ENCODE results near the gene KTN1.

Gene KTN1

DNA sequence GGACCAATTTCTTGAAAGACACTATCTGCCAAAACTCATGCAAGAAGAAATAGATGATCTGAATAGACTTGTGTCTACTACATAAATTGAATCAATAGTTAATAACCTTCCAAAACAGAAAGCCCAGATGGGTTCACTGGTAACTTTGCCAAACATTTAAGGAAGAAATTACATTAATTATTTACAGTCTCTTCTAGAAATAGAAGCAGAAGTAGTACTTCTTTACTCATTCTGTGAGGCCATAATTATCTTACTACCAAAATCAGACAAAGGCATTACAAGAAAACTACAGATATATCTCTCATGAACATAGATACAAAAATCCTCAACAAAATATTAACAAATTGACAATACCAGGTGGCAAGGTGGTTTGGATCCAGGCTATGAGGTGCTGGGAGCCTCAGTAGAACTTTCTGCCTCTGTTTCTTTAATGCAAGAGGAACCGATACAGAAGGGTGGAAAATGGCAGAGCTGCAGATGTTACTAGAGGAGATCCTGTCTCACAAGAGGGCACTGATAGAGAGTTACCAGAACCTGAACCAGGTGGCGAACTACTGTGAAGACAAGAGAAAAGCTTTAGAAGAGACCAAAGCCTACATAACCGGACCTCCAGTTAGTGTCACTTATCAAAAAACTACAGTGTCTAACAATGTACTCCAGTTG, 33.7 kb upstream of the KTN1 start:
- H3K27ac ChIP-seq (replicated peaks), result no peak overlapping the region
- H3K4me3 ChIP-seq (replicated peaks; ENCODE audit: insufficient read depth, low read length), result no peak overlapping the region
- TF ChIP-seq, protein P1, sequence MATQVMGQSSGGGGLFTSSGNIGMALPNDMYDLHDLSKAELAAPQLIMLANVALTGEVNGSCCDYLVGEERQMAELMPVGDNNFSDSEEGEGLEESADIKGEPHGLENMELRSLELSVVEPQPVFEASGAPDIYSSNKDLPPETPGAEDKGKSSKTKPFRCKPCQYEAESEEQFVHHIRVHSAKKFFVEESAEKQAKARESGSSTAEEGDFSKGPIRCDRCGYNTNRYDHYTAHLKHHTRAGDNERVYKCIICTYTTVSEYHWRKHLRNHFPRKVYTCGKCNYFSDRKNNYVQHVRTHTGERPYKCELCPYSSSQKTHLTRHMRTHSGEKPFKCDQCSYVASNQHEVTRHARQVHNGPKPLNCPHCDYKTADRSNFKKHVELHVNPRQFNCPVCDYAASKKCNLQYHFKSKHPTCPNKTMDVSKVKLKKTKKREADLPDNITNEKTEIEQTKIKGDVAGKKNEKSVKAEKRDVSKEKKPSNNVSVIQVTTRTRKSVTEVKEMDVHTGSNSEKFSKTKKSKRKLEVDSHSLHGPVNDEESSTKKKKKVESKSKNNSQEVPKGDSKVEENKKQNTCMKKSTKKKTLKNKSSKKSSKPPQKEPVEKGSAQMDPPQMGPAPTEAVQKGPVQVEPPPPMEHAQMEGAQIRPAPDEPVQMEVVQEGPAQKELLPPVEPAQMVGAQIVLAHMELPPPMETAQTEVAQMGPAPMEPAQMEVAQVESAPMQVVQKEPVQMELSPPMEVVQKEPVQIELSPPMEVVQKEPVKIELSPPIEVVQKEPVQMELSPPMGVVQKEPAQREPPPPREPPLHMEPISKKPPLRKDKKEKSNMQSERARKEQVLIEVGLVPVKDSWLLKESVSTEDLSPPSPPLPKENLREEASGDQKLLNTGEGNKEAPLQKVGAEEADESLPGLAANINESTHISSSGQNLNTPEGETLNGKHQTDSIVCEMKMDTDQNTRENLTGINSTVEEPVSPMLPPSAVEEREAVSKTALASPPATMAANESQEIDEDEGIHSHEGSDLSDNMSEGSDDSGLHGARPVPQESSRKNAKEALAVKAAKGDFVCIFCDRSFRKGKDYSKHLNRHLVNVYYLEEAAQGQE (IDR thresholded peaks at IDR 0.05; ENCODE audit: insufficient replicate concordance, low read depth), result no peak
- TF ChIP-seq SPI1 (IDR thresholded peaks at IDR 0.05; ENCODE audit: borderline replicate concordance, low read depth) (no peak), GABPA (IDR thresholded peaks at IDR 0.05; ENCODE audit: low read depth) (no peak), POLR2AphosphoS5 (IDR thresholded peaks at IDR 0.05; ENCODE audit: low read depth) (no peak)
- TF ChIP-seq, protein P2, sequence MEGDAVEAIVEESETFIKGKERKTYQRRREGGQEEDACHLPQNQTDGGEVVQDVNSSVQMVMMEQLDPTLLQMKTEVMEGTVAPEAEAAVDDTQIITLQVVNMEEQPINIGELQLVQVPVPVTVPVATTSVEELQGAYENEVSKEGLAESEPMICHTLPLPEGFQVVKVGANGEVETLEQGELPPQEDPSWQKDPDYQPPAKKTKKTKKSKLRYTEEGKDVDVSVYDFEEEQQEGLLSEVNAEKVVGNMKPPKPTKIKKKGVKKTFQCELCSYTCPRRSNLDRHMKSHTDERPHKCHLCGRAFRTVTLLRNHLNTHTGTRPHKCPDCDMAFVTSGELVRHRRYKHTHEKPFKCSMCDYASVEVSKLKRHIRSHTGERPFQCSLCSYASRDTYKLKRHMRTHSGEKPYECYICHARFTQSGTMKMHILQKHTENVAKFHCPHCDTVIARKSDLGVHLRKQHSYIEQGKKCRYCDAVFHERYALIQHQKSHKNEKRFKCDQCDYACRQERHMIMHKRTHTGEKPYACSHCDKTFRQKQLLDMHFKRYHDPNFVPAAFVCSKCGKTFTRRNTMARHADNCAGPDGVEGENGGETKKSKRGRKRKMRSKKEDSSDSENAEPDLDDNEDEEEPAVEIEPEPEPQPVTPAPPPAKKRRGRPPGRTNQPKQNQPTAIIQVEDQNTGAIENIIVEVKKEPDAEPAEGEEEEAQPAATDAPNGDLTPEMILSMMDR (IDR thresholded peaks at IDR 0.05; ENCODE audit: insufficient read depth, low read length), result no peak
- no peak for DNase-seq (ENCODE audit: low read depth in 1 of 2, low spot score in 1 of 2)
- H3K27me3 ChIP-seq (ENCODE audit: insufficient read depth, poor library complexity, severe bottlenecking), result no peaks in the 10 kb centered on the region

DNA sequence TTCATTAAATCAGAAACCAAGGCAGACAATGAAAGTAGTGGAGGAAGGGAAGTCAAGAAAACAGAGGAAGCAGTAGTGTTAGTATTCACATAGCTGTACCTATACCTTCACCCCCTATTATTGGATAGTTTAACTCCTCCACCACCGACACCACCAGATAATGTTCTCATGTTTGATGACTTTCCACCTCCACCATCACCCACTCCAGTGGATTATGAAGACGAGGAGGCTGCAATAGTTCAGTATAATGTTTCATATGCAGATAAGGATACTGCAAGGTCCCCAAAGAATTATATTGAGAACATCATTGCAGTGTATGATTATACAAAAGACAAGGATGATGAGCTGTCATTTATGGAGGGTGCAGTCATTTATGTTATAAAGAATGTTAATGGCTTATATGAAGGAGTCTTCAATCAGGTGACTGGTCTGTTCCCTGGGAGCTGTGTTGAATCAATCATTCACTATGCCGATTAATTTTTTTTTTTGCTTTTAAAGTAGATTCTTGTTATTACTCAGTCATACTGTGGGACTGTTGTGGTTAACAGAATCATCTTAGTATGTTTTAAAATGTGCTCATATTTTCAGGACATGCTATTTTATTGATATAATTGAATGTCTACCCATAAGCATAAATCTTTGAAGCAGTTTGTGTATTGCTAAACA, 32.2 kb upstream of the KTN1 start:
- Histone ChIP-seq H3K27ac (replicated peaks) (no peak overlapping the region), H3K27me3 (ENCODE audit: insufficient read depth, poor library complexity, severe bottlenecking) (no peaks in the 10 kb centered on the region), H3K4me3 (replicated peaks; ENCODE audit: insufficient read depth, low read length) (no peak overlapping the region)
- no peak for TF ChIP-seq POLR2AphosphoS5 (IDR thresholded peaks at IDR 0.05; ENCODE audit: low read depth)
- TF ChIP-seq SPI1 (IDR thresholded peaks at IDR 0.05; ENCODE audit: borderline replicate concordance, low read depth), result no peak
- TF ChIP-seq GABPA (IDR thresholded peaks at IDR 0.05; ENCODE audit: low read depth), result no peak
- TF ChIP-seq, protein P2 (IDR thresholded peaks at IDR 0.05; ENCODE audit: insufficient read depth, low read length), result no peak
- TF ChIP-seq, protein P1 (IDR thresholded peaks at IDR 0.05; ENCODE audit: insufficient replicate concordance, low read depth), result no peak
- DNase-seq (ENCODE audit: low read depth in 1 of 2, low spot score in 1 of 2), result no peak

DNA sequence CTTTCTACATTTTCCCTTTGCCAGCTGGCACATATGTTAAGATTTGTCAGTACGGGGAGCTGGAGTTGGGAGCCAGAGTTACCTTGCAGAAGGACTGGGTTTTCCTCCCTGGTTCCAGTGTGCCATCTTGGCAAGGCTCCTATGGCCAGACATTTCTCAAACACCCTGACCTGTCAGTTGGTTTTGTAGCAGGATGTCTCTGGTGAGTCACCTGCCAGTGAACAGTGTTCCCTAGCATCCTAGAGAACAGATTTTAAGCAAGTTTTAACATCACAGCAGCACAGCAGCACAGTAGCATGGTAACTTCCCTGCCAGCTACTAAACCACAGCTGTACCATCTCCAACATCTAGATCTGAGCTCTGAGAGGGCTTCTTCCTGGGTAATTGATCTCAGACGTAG, 26.2 kb upstream of the KTN1 start:
- Histone ChIP-seq H3K27ac (replicated peaks) (no peak overlapping the region), H3K4me3 (replicated peaks; ENCODE audit: insufficient read depth, low read length) (no peak overlapping the region), H3K27me3 (ENCODE audit: insufficient read depth, poor library complexity, severe bottlenecking) (no peaks in the 10 kb centered on the region)
- no peak for TF ChIP-seq POLR2AphosphoS5 (IDR thresholded peaks at IDR 0.05; ENCODE audit: low read depth)
- TF ChIP-seq, protein P2 (IDR thresholded peaks at IDR 0.05; ENCODE audit: insufficient read depth, low read length), result no peak
- no peak for TF ChIP-seq GABPA (IDR thresholded peaks at IDR 0.05; ENCODE audit: low read depth)
- TF ChIP-seq SPI1 (IDR thresholded peaks at IDR 0.05; ENCODE audit: borderline replicate concordance, low read depth), result no peak
- TF ChIP-seq, protein P1 (IDR thresholded peaks at IDR 0.05; ENCODE audit: insufficient replicate concordance, low read depth), result no peak
- DNase-seq (ENCODE audit: low read depth in 1 of 2, low spot score in 1 of 2), result no peak
